ENCODE measurements around the gene PPM1H.
"Not testable (repeated sequence)": the region's sequence is repeated elsewhere in the genome, so short reads cannot be mapped to it uniquely, and the experiment has no call there.

PPM1H gene

GRCh38 chr12:62882696-62883095 is 52.3 kb downstream of the PPM1H start:
- H3K36me3 ChIP-seq, result no peaks in the 10 kb centered on the region
- H3K4me3 ChIP-seq, result no peak overlapping the region
- no peaks in the 10 kb centered on the region for H3K9me3 ChIP-seq
- H3K27ac ChIP-seq, result no peak overlapping the region
- no peak for TF ChIP-seq CTCF (IDR thresholded peaks at IDR 0.05)
- intact Hi-C loops (cut with DNase I; ENCODE audit: low total_unique reads), result no loop called here
- H3K27me3 ChIP-seq, result no peaks in the 10 kb centered on the region
- no peaks in the 10 kb centered on the region for H3K4me1 ChIP-seq
- no peak for DNase-seq

GRCh38 chr12:62882140-62882539 is 52.8 kb downstream of the PPM1H start:
- Histone ChIP-seq H3K4me1 (no peaks in the 10 kb centered on the region), H3K27me3 (no peaks in the 10 kb centered on the region), H3K36me3 (no peaks in the 10 kb centered on the region), H3K27ac (no peak overlapping the region), H3K4me3 (no peak overlapping the region), H3K9me3 (no peaks in the 10 kb centered on the region)
- no peak for TF ChIP-seq CTCF (IDR thresholded peaks at IDR 0.05)
- intact Hi-C loops (cut with DNase I; ENCODE audit: low total_unique reads), result no loop called here
- no peak for DNase-seq

- Histone ChIP-seq H3K27ac (no peak overlapping the region), H3K27me3 (no peaks in the 10 kb centered on the region), H3K36me3 (no peaks in the 10 kb centered on the region), H3K9me3 (no peaks in the 10 kb centered on the region), H3K4me3 (no peak overlapping the region), H3K4me1 (peaks cover 0 to 4% (median 0%) of the 10 kb centered on the region in 4 donors)
- no peak for TF ChIP-seq CTCF (IDR thresholded peaks at IDR 0.05)
- intact Hi-C loops (cut with DNase I; ENCODE audit: low total_unique reads), result no loop called here
- DNase-seq, result no peak
Observed at GRCh38 chr12:62879691-62880090, 55.3 kb downstream of the PPM1H start.

GRCh38 chr12:62879228-62879627 is 55.7 kb downstream of the PPM1H start:
- H3K36me3 ChIP-seq; H3K27ac ChIP-seq; H3K27me3 ChIP-seq; H3K4me3 ChIP-seq; DNase-seq; H3K4me1 ChIP-seq; intact Hi-C loops (cut with DNase I; ENCODE audit: low total_unique reads); H3K9me3 ChIP-seq: not testable (repeated sequence)

GRCh38 chr12:62878211-62878610 is 56.7 kb downstream of the PPM1H start:
- H3K4me3 ChIP-seq, result no peak overlapping the region
- H3K27me3 ChIP-seq, result no peaks in the 10 kb centered on the region
- no peak for DNase-seq
- no peak for TF ChIP-seq CTCF (IDR thresholded peaks at IDR 0.05)
- no peaks in the 10 kb centered on the region for H3K9me3 ChIP-seq
- intact Hi-C loops (cut with DNase I; ENCODE audit: low total_unique reads), result no loop called here
- H3K27ac ChIP-seq, result no peak overlapping the region
- peaks cover 0 to 4% (median 0%) of the 10 kb centered on the region in 4 donors for H3K4me1 ChIP-seq
- no peaks in the 10 kb centered on the region for H3K36me3 ChIP-seq

GRCh38 chr12:62876938-62877548 is 57.9 kb downstream of the PPM1H start:
- no peaks in the 10 kb centered on the region for H3K36me3 ChIP-seq
- H3K27me3 ChIP-seq, result no peaks in the 10 kb centered on the region
- H3K4me3 ChIP-seq, result peak overlapping the region in 1 of 2 donors; percentile 11
- H3K4me1 ChIP-seq, result peaks cover 0 to 4% (median 0%) of the 10 kb centered on the region in 4 donors
- intact Hi-C loops (cut with DNase I; ENCODE audit: low total_unique reads), result no loop called here
- no peak for DNase-seq
- no peak for TF ChIP-seq CTCF (IDR thresholded peaks at IDR 0.05)
- H3K9me3 ChIP-seq, result no peaks in the 10 kb centered on the region
- no peak overlapping the region for H3K27ac ChIP-seq
